Skeletal muscle tissue (tissue), 4 donors: ENCODE results near the gene FADS1. TPM values are rescaled to one million over a fixed set of nuclear protein-coding genes. Genes with fewer than 3 reads are reported as not detected.
A peak's percentile ranks its signal among the peaks of the same experiment; 100 is the strongest.

Experiments used
- H3K27ac ChIP-seq: one replicate; pipeline ENCODE4 v1.7.0; 2013; ENCODE audit warnings: mild to moderate bottlenecking, low read depth, low read length, inconsistent platforms
- H3K27me3 ChIP-seq, 3 donors: one replicate each; pipeline ENCODE4 v1.7.0; 2013; ENCODE audit warnings: low read length in 3 of 3; ENCODE audit not compliant: control insufficient read depth in 3 of 3, insufficient read depth in 3 of 3
- H3K36me3 ChIP-seq, 3 donors: one replicate each; pipeline ENCODE4 v1.7.0; 2013; ENCODE audit warnings: low read length in 3 of 3; ENCODE audit not compliant: control insufficient read depth in 3 of 3, insufficient read depth in 3 of 3
- H3K4me1 ChIP-seq, 3 donors: one replicate each; pipeline ENCODE4 v1.7.0; 2013; ENCODE audit warnings: low read length in 3 of 3, mild to moderate bottlenecking in 3 of 3; ENCODE audit not compliant: control insufficient read depth in 3 of 3, insufficient read depth in 3 of 3
- H3K4me3 ChIP-seq, 3 donors: one replicate each; pipeline ENCODE4 v1.7.0; 2013; ENCODE audit warnings: low read length in 3 of 3
- H3K9ac ChIP-seq, 3 donors: one replicate each; pipeline ENCODE4 v1.7.0; 2013; ENCODE audit warnings: low read length in 3 of 3, mild to moderate bottlenecking in 3 of 3, moderate library complexity in 2 of 3, low read depth in 1 of 3
- H3K9me3 ChIP-seq, 3 donors: one replicate each; pipeline ENCODE4 v1.7.0; 2013; ENCODE audit warnings: low read length in 3 of 3; ENCODE audit not compliant: control insufficient read depth in 3 of 3
- total RNA-seq: library from RNA; depleted of rRNA; stranded (reverse); fragments of >200 nt; gene quantifications from one replicate; pipeline ENCODE4 v1.2.3, GENCODE V29; 2014
- donor health status: Osteomylitis.

The FADS1 gene
- total RNA-seq, 1 donor from 2014 or later = 16.2 TPM

DNA sequence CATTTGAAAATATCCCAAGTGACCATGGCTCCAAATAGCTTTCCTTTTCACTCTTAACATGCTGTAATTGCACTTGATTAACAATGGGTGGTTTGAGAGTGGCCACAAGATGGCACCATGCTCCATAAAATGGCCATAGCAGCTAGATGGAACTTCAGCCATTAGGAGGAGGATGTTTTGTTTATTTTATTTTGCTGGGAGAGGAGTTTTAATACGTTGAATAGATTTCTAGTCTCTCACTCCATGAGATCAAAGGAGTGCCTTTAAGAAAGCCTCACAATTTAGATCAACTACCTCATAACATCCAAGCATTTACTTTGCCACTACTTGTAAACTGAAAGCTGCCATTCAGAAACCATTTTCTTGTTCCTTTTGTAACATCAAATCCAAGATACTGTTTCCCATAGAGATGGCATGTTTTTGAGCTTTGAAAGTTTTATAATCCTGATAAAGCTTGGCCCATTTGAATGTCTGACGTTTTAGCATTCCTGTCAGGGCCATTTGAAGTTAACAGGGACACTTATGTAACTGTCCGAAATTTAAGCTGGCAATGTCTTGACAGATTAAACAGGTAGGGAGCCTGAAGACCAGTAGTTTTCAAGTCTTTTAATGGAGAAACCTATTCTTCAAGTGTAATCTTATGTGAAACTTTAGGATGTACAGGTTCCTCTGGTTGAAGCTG, 19.4 kb downstream of the FADS1 start:
- Histone ChIP-seq H3K27ac (no peak overlapping the region), H3K4me3 (no peak overlapping the region), H3K4me1 (peaks cover 6 to 9% (median 9%) of the 10 kb centered on the region in 3 donors), H3K36me3 (peaks cover 6 to 9% (median 8%) of the 10 kb centered on the region in 3 donors), H3K27me3 (no peaks in the 10 kb centered on the region), H3K9me3 (no peaks in the 10 kb centered on the region), H3K9ac (peak overlapping the region in 1 of 3 donors; percentile 45)

DNA sequence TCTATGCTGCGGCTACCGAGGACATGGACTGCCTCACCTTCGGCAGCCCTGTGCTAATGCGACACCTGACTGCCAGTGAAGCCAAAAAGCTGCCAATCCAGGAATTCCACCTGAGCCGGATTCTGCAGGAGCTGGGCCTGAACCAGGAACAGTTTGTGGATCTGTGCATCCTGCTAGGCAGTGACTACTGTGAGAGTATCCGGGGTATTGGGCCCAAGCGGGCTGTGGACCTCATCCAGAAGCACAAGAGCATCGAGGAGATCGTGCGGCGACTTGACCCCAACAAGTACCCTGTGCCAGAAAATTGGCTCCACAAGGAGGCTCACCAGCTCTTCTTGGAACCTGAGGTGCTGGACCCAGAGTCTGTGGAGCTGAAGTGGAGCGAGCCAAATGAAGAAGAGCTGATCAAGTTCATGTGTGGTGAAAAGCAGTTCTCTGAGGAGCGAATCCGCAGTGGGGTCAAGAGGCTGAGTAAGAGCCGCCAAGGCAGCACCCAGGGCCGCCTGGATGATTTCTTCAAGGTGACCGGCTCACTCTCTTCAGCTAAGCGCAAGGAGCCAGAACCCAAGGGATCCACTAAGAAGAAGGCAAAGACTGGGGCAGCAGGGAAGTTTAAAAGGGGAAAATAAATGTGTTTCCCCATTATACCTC, 20.8 kb downstream of the FADS1 start:
- Histone ChIP-seq H3K9ac (no peak overlapping the region), H3K9me3 (no peaks in the 10 kb centered on the region), H3K4me1 (peaks cover 12 to 16% (median 15%) of the 10 kb centered on the region in 3 donors), H3K4me3 (no peak overlapping the region), H3K27ac (no peak overlapping the region), H3K36me3 (peaks cover 6 to 8% (median 6%) of the 10 kb centered on the region in 3 donors), H3K27me3 (no peaks in the 10 kb centered on the region)

DNA sequence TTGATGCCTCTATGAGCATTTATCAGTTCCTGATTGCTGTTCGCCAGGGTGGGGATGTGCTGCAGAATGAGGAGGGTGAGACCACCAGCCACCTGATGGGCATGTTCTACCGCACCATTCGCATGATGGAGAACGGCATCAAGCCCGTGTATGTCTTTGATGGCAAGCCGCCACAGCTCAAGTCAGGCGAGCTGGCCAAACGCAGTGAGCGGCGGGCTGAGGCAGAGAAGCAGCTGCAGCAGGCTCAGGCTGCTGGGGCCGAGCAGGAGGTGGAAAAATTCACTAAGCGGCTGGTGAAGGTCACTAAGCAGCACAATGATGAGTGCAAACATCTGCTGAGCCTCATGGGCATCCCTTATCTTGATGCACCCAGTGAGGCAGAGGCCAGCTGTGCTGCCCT, 21.3 kb downstream of the FADS1 start:
- Histone ChIP-seq H3K9me3 (no peaks in the 10 kb centered on the region), H3K27ac (no peak overlapping the region), H3K36me3 (peaks cover 6 to 8% (median 7%) of the 10 kb centered on the region in 3 donors), H3K4me1 (peaks cover 12 to 16% (median 15%) of the 10 kb centered on the region in 3 donors), H3K4me3 (no peak overlapping the region), H3K9ac (no peak overlapping the region), H3K27me3 (no peaks in the 10 kb centered on the region)

DNA sequence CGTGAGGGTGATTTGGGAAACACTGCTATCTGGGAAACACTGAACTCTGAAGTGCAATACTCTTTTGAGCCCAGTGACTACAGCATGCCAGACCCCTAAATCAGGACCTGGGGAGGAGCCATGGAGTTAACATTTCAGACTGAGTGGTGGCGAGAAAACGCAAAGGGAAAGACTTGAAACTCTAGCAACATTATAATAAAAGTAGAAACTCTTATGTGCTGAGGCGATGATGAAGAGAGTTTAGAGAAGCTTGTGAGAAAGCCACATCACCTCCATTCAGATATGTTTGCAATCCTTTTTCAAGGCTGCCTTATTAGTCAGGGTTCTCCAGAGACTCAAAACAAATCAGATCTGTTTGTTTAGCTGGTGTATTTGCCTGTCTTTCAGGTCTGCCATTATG, 22.2 kb downstream of the FADS1 start:
- H3K27me3 ChIP-seq = no peaks in the 10 kb centered on the region
- H3K4me1 ChIP-seq = peaks cover 12 to 20% (median 15%) of the 10 kb centered on the region in 3 donors
- H3K9me3 ChIP-seq = no peaks in the 10 kb centered on the region
- H3K36me3 ChIP-seq = peaks cover 12 to 17% (median 15%) of the 10 kb centered on the region in 3 donors
- H3K4me3 ChIP-seq = no peak overlapping the region
- no peak overlapping the region for H3K9ac ChIP-seq
- no peak overlapping the region for H3K27ac ChIP-seq

DNA sequence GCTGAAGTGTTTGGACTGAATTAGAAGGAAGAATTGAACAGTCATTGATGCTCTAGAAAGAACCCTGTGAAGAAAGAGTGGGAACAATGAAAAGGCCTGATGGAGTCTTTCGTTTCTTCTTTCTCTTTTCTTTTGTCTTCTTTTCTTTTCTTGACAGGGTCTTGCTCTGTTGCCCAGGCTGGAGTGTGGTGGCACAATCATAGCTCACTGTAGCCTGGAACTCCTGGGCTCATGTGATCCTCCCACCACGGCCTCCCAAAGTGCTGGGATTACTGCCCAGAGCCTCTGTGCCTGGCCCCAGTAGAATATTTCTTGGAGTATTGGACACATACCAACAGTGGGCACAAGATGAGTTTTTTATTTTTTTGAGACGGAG, 23.0 kb downstream of the FADS1 start:
- no peak overlapping the region for H3K27ac ChIP-seq
- H3K9me3 ChIP-seq = no peaks in the 10 kb centered on the region
- no peak overlapping the region for H3K9ac ChIP-seq
- no peaks in the 10 kb centered on the region for H3K27me3 ChIP-seq
- H3K4me1 ChIP-seq = peaks cover 12 to 20% (median 15%) of the 10 kb centered on the region in 3 donors
- peaks cover 20 to 25% (median 23%) of the 10 kb centered on the region in 3 donors for H3K36me3 ChIP-seq
- peak overlapping the region in 1 of 3 donors; percentile 96 for H3K4me3 ChIP-seq

GRCh38 chr11:61793083-61793828, 23.5 kb downstream of the FADS1 start:
- H3K36me3 ChIP-seq = peaks cover 25 to 29% (median 27%) of the 10 kb centered on the region in 3 donors
- peak overlapping the region; percentile 93 to 98 (median 95) for H3K9ac ChIP-seq
- peak overlapping the region; percentile 92 for H3K27ac ChIP-seq
- peaks cover 12 to 20% (median 15%) of the 10 kb centered on the region in 3 donors for H3K4me1 ChIP-seq
- H3K4me3 ChIP-seq = peak overlapping the region; percentile 85 to 98 (median 96)
- no peaks in the 10 kb centered on the region for H3K27me3 ChIP-seq
- no peaks in the 10 kb centered on the region for H3K9me3 ChIP-seq

GRCh38 chr11:61792310-61793082, 24.3 kb downstream of the FADS1 start, which contains the start of the genes FEN1 and TMEM258:
Gene FEN1 (plus strand): TSS chr11:61792911. CDS start chr11:61795362, 2,451 bp downstream.
Gene TMEM258 (minus strand): TSS chr11:61792599. CDS start chr11:61792558, 41 bp downstream.
- H3K9me3 ChIP-seq = no peaks in the 10 kb centered on the region
- H3K36me3 ChIP-seq = peaks cover 32 to 37% (median 34%) of the 10 kb centered on the region in 3 donors
- H3K27me3 ChIP-seq = no peaks in the 10 kb centered on the region
- H3K27ac ChIP-seq = peak within 1 kb of the TSS; percentile 92
- H3K9ac ChIP-seq = peak within 1 kb of the TSS; percentile 93 to 98 (median 95)
- peak within 1 kb of the TSS; percentile 85 to 98 (median 96) for H3K4me3 ChIP-seq
- peaks cover 12 to 20% (median 15%) of the 10 kb centered on the region in 3 donors for H3K4me1 ChIP-seq

GRCh38 chr11:61791737-61792309, 25.0 kb downstream of the FADS1 start:
- Histone ChIP-seq H3K27ac (peak overlapping the region; percentile 92), H3K9me3 (no peaks in the 10 kb centered on the region), H3K9ac (peak overlapping the region; percentile 93 to 98 (median 95)), H3K36me3 (peaks cover 38 to 43% (median 39%) of the 10 kb centered on the region in 3 donors), H3K4me1 (peaks cover 12 to 20% (median 15%) of the 10 kb centered on the region in 3 donors), H3K27me3 (no peaks in the 10 kb centered on the region), H3K4me3 (peak overlapping the region; percentile 85 to 98 (median 96))
